NCI-H524 treated with DMSO at 0.1 percent for 48 hours (cell line): ENCODE results near the gene MEIOB.
"Not testable (repeated sequence)": the region's sequence is repeated elsewhere in the genome, so short reads cannot be mapped to it uniquely, and the experiment has no call there.

Experiments used
- DNase-seq: peaks from one replicate; lab custom pipeline; 2025; lab: John Stamatoyannopoulos, UW

Gene MEIOB

GRCh38 chr16:1876468-1876867, 4.5 kb upstream of the MEIOB start:
- DNase-seq = no peak

DNA sequence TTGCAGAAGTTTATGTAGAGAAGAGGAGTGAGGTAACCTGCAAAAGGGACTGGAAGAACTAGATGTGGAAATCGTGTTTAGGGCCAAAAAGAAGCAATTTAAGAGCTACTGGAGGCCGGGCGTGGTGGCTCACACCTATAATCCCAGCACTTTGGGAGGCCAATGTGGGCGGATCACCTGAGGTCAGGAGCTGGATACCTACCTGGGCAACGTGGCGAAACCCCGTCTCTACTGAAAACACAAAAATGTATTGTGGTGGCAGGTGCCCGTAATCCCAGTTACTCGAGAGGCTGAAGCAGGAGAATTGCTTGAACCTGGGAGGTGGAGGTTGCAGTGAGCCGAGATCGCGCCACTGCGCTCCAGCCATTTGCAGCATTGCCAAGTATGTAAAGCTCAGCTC, 4.1 kb upstream of the MEIOB start:
- not testable (repeated sequence) for DNase-seq

GRCh38 chr16:1874854-1875253, 2.9 kb upstream of the MEIOB start:
- DNase-seq = no peak

DNA sequence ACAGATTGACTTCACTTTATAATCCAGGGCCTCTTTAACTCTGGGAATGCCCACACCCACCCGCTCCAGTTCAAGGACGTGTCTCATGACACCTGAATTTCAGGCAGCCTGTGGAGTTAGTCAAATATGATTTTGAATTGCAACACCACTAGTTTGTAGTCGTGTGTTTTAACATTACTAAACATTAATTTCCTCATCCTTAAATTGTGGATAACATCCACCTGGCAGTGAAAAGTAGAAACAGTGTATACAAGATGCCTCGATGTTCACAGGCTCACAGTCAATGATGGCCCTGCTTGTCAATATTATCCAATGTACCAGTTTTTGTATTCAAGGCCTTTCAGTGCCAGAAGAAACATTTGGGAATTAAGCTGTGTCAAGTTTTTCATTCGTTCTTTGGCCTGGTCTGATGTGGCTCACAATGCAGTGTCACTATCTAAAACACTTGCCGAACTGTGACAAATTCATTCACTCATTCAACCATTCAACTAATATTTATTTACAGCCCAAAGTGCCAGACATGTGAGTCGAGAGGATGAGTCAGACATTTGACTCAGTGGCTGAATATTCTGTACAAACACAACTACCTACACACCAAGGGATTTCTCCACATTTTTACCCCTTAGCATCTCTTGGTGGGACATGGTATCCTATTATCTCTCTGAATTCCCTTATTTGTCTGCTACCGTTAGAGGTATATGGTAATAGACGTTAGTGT, 1.4 kb downstream of the MEIOB start:
- DNase-seq = no peak

DNA sequence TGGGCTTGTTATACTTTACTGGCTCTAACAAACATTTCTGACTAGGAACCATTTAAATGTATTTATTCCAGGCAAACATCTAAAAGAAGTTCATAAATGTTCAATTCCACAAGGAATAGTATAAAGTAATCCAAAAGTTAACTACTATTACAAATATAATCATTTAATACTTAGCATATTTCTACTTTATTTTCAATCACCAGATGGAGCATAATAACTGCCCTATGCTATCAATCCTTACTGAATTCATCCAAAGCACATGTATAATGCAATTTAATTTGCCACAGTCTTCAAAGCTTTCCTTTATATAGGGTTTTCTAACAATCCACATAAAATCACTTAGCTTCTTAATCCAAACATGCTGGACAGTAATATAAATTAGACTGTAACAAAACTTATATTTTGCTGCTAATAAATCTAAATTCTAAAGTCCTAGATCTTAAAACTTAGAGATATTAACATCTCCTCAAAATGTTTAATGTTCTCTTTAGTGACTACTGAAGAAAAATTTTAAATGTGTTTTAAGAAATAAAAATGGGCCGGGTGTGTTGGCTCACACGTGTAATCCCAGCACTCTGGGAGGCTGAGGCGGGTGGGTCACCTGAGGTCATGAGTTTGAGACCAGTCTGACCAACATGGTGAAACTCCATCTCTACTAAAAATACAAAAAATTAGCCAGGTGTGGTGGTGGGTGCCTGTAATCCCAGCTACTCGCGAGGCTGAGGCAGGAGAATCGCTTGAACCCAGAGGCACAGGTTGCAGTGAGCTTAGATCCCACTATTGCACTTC, 5.9 kb downstream of the MEIOB start:
- no peak for DNase-seq

DNA sequence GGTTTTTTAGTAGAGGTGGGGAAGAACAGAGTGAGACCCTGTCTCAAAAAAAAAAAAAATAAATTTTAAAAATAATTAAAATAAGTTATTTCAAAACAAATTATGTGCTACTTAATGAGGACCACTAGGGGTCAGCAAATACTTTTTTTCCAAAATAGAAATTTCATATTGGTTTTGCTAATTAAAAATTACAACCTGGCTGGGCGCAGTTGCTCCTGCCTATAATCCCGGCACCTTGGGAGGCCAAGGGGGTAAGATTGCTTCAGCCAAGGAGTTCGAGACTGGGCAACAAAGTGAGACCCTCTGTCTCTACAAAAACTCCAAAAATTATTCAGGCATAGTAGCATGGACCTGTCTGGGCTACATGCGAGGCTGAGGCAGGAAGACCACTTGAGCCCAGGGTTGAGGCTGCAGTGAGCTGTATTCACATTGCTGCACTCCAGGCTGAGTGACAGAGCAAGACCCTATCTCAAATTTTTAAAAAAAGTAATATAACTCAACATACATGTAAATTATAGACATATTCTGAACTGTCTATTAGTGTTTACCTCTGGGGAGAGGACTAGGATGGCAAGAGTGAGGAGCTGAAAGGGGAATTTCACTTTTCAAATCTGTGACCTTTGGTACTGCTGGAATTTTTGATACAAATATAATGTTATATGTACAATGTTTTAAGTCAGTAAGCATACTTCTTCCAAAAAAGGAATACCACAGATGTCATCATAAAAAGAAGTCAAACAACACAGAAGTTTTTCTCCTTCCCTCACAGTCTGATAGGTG, 8.1 kb downstream of the MEIOB start:
- DNase-seq = no peak

- DNase-seq = no peak
Measured at GRCh38 chr16:1862394-1862793, 9.6 kb downstream of the MEIOB start.

DNA sequence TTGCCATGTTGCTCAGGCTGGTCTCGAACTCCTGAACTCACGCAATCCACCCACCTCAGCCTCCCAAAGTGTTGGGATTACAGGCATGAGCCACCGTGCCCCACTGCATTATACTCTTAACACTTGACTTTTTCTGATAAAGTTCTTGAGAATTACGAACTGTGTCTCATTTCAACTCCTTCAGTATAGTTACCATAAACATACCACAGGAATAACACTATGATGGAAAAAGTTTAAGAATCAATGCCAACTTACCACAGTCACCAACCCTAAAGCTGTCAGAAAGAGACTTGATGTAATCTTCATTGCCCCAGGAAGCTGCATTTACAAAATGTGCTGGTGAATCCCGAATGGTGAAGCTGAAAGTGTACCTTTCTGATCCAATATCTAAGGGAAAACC, 10.2 kb downstream of the MEIOB start:
- no peak for DNase-seq

DNA sequence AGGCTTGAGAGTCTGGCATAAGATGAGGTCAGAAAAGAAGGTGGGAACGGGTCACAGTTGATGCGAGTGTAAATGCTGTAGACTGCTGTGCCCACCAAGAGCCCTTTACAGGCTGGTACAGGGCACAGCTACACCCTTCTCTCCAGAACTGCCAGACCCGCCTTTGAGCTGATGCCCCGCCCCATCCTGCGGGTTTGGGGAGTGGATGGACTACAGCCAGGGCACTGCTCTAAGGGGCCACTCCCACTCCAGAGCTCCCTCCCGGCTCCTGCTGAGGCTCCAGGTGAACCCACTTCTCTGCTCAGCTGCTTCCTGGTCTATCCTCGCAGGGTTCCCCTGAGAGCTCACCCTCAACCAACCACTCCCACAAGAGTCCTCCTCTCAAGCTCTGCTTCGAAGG, 12.3 kb downstream of the MEIOB start:
- DNase-seq = no peak

GRCh38 chr16:1858189-1858865, 13.6 kb downstream of the MEIOB start:
- no peak for DNase-seq

DNA sequence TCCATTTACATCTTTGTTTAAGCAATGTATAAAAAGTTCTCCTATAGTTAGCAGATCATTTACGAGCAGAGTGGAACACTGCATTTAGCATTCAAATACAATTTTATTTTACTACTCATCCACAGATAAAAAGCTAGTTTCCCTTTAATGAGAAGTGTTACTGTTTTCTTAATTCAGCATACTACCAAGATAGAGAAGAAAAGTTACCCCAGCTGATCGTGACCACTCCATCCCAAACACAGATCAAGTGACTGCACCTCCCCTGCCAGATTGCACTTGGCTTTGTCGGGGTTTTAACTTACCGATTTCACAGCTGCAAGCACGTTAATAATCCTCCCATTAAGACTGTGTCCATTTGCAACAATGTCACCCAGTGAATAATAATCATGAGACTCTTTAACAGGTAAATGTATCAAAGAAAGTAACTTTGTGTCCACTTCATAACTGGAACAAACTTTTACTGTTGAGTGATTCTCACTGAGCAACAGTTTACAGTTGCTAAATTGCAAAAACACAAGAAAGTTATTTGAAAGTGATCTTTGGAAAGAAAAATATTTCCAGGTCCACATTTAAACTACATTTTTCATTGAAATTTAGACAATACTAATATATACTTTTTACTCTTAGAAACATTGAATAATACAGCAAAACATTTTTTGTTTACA, 14.4 kb downstream of the MEIOB start:
- no peak for DNase-seq

GRCh38 chr16:1851793-1852192, 20.2 kb downstream of the MEIOB start:
- DNase-seq = peak; percentile 93

GRCh38 chr16:1850981-1851380, 21.0 kb downstream of the MEIOB start:
- no peak for DNase-seq

DNA sequence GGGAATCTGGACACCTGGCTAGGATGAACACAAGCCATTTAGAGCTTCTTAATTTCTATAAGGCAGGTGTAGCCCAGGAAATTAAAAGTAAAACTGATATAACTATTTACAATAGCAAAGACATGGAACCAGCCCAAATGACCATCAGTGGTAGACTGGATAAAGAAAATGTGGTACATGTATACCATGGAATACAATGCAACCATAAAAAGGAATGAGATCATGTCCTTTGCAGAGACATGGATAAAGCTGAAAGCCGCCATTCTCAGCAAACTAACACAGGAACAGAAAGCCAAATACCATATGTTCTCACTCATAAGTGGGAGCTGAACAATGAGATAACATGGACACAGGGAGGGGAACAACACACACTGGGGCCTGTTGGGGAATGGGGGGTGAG, 25.5 kb downstream of the MEIOB start:
- no peak for DNase-seq

- no peak for DNase-seq
Measured at GRCh38 chr16:1845985-1846384, 26.0 kb downstream of the MEIOB start.

GRCh38 chr16:1839554-1839953, 32.4 kb downstream of the MEIOB start:
- DNase-seq = no peak

- no peak for DNase-seq
Measured at GRCh38 chr16:1834096-1834495, 37.9 kb downstream of the MEIOB start.

- DNase-seq = no peak
Measured at GRCh38 chr16:1832838-1833454, 39.0 kb downstream of the MEIOB start.

DNA sequence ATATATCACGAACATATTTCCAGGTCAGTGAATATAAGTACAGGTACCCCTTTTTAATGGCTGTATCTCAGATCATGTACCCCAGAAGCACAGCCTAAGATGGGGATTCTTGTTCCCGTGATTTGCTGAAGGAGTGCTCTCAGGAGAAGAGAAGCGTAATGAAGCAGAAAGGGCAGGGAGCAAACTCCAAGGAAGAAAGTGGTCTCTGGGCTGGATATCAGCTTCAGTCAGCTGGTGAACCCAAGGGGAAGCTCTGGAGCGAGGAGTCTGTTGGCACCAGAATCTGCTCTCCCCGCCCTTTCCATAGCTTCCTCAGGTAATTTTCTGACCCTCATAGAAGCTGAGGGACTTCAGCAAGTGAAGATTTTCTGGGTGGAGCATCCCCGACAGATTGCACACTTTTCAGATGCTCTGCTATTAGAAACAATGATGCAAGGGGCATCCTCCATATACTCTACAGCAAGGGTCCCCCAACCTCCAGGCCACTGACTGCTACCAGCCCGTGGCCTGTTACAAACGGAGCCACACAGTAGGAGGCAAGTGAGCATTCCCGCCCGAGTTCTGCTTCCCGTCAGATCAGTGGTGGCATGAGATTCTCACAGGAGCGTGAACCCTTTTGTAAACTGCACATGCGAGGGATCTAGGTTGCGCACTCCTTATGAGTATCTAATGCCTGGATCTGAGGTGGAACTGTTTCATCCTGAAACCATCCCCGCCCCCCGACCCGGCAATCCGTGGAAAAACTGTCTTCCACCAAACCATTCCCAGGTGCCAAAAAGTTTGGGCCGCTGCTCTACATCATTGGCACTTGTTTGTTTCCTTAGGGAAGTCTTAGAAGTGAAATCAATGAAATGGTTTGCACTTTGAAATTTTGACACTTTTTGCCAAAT, 40.5 kb downstream of the MEIOB start:
- DNase-seq = no peak

DNA sequence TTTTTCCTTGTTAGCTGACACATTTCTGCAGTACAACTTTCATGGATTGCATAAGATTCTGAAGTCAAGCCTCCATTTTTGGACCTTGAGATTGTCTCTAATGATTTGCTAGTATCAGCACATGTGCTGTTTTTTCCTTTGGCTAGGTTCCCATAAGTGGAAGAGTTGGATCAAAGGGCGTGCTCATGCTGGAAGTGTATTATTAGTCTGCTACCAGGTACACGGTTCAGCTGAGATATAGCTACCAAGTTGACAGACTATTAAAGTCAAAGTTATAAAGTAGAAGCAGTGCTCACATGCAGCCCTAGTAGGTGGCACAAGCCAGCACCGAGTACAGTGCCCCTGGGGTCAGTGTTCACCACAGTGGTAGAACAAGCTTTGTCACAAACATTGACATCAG, 41.8 kb downstream of the MEIOB start:
- DNase-seq = no peak
